Stimulated activated CD4-positive, alpha-beta T cell treated with anti-CD3 and anti-CD28 coated beads, Interleukin-12 subunit alpha, Interleukin-12 subunit beta, amount 100 ng/mL, for 48 hours (primary cell): ENCODE data around the gene RIF1.

Source experiments
- DNase-seq, 3 donors: peaks; one replicate each; pipeline ENCODE4 v3.0.0-alpha.2; 2020; ENCODE audit warnings: low read depth in 2 of 3, low spot score in 1 of 3

The RIF1 gene, protein sequence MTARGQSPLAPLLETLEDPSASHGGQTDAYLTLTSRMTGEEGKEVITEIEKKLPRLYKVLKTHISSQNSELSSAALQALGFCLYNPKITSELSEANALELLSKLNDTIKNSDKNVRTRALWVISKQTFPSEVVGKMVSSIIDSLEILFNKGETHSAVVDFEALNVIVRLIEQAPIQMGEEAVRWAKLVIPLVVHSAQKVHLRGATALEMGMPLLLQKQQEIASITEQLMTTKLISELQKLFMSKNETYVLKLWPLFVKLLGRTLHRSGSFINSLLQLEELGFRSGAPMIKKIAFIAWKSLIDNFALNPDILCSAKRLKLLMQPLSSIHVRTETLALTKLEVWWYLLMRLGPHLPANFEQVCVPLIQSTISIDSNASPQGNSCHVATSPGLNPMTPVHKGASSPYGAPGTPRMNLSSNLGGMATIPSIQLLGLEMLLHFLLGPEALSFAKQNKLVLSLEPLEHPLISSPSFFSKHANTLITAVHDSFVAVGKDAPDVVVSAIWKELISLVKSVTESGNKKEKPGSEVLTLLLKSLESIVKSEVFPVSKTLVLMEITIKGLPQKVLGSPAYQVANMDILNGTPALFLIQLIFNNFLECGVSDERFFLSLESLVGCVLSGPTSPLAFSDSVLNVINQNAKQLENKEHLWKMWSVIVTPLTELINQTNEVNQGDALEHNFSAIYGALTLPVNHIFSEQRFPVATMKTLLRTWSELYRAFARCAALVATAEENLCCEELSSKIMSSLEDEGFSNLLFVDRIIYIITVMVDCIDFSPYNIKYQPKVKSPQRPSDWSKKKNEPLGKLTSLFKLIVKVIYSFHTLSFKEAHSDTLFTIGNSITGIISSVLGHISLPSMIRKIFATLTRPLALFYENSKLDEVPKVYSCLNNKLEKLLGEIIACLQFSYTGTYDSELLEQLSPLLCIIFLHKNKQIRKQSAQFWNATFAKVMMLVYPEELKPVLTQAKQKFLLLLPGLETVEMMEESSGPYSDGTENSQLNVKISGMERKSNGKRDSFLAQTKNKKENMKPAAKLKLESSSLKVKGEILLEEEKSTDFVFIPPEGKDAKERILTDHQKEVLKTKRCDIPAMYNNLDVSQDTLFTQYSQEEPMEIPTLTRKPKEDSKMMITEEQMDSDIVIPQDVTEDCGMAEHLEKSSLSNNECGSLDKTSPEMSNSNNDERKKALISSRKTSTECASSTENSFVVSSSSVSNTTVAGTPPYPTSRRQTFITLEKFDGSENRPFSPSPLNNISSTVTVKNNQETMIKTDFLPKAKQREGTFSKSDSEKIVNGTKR (N-terminal part only)

DNA sequence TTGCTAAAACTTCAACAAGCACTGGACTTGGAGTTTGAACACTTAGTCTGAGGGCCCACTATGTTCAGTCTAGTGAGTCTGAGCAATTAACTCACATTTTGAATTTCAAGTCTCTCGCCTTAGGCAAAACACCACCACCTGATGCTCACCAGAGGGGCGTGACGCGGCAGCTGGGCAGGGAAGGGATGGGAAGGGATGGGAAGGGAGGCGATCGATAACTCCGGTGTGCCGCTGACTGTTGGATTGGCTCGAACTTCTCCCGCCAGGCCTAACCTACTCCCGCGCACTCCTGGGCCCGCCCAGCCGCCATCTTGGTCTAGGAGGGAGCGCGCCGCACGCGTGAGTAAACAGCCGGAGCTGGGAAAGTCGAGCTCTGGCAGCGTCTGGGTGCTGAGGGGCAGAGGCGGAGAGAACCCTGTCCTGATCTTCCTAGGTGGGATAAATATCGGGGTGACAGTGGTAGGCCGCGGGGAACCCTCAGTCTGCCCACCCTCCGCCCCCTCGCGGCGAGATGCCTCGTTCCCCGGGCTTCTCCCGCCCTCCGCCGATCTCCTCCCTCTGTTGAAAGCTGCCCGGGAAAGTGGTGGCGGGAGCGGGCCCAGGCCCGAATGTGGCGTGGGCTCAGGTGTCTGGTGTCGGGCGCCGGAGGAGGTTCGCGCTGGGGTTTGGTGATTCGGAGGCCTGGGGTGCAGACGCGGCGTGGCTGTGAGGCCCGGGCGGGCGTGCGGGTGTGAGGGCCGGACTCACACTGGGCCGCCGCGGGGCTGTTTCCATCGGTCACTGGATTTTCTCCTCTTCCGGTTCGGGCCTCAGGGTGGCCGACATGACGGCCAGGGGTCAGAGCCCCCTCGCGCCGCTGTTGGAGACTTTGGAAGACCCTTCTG, at the start of gene RIF1:
Gene RIF1 (plus strand): TSS at position 302 of the 884 bp plus-strand sequence. CDS start 522 bp downstream, at position 824.
- peak; percentile 71 to 78 (median 73) for DNase-seq

DNA sequence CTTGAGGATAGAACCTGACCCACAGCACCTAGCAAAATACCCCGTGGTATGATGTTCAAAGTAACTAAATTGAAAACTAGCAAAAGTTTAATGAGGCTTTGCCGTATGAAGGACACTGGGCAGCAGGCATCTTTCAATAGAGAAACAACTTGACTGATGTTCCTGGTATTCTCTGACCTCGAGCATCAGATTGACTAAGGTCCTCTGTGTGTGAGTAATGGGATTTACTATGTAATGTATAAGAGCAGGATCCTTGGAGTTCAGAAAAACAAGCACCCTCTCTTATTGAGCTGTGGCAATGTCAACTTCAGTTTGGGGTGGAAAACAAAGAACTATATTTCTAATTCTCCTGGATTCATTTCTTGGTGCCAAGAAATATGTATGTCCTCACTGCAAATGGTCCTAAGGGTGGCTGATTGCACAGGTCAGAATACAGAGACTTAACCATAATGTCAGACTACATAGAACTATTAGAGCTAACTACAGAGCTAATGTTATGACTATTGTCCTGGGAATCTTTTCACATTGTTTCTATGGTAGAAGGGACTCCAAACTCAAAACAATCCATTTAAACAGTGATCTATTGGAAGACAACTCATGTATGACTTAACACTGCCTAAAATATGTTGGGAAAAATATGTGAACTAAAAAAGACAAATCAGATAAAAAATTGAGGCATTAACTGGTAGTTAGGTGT, 47.9 kb upstream of the RIF1 start:
- DNase-seq: no peak

DNA sequence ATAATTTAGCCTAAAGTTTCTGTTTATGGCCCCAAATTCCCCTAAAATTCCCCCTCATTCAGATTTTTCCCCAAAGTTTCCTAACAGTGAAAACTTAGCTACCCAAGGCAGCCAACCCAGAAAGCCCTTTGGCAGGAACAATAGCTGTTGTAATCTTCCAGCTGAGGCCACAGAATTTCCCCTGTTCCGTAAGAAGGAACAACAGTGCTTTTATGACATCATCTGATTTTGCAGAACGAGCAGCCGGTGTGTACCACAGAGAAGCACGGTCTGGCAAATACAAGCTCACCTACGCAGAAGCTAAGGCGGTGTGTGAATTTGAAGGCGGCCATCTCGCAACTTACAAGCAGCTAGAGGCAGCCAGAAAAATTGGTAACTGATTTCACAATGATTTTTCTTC, 46.0 kb upstream of the RIF1 start:
- no peak for DNase-seq

DNA sequence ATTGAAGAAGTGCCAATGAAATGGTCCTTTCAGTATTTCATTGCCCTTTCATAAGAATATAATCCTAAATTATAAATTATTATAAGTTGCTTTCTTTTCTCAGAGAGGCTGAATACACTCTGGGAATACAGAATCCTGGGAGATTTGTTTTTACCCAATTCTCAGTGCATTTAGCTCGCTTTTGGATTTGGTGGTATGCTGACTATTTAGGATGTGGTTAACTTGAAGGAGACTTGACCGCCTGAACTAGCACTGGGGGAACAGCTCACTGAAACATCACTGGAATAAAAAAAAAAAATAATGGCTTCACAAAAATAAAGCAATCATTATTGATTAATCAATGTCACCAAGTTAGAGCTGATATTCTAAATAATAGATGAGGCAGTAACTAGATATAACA, 42.1 kb upstream of the RIF1 start:
- DNase-seq: no peak

DNA sequence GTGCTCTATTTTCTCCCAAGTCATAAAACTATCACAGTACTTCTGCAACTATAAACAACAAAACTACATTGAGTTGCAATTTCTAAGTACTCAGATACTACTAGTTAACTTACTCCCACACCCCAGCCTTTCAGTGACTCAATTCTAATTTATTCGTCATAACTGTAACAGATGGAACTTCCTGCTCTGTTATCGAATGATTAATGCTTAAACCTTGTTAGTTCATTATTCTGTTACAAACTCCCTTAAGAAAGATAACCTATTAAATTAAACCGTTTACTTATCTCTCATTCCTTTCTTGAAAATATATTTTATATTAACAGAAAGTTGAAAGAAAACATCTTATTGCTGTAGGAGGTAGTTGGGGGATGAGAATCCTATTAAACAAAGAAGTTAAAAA, 35.3 kb upstream of the RIF1 start:
- DNase-seq: no peak

DNA sequence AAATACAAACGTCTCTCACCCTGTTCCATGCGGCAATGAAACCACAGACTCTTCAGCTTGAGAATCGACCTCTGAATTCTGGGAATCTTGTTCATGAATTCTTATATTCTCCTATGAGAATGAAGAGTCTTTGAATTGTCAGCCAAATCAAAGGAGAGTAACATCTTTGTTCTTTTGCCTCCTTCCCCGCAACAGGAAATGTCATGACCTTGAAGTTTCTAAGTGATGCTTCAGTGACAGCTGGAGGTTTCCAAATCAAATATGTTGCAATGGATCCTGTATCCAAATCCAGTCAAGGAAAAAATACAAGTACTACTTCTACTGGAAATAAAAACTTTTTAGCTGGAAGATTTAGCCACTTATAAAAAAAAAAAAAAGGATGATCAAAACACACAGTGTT, 30.5 kb upstream of the RIF1 start:
- no peak for DNase-seq

DNA sequence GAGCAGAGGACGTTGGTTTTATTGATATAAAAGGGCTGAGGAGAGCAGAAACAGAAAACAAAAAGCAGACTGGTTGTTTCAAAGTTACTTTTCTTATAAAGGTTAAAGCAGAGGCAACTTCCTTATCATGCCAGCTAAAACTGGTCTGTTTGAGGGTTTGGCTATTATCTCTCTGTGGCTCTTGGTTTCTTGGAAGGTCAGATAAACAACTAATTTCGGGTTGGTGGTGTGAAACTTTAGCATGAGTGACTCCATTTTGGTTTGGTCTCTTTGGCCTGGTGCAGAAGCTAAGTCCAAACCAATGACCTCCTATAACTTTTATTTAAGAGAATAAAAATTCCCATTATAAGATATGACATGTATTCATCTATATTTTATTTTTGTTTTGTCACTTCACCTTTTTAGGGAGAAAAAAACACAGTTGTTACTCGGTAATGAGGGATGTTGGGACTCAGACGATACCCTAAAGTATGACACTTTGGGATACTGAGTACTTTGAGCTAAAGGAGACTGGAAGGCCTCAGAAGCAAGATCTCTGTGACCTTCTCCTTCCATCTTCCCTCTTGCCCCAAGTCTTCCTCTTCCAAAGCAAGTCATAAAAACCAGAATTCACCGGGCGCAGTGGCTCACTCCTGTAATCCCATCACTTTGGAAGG, 29.0 kb upstream of the RIF1 start:
- DNase-seq: no peak

DNA sequence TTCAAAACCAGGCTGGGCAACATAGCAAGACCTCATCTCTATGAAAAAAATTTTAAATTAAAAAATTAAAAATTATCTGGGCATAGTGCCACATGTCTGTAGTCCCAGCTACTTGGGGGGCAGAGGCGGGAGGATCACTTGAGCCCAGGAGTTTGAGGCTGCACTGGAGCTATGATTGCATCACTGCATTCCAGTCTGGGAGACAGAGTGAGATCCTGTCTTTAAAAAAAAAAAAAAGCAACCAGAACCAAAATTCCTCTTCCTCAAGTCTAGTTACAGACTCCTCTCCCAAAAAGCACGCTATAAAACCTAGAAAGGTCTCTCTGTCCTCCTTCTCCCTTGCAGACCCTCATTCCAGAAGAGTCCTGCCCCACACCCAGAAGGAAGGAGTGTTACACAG, 28.4 kb upstream of the RIF1 start:
- no peak for DNase-seq

DNA sequence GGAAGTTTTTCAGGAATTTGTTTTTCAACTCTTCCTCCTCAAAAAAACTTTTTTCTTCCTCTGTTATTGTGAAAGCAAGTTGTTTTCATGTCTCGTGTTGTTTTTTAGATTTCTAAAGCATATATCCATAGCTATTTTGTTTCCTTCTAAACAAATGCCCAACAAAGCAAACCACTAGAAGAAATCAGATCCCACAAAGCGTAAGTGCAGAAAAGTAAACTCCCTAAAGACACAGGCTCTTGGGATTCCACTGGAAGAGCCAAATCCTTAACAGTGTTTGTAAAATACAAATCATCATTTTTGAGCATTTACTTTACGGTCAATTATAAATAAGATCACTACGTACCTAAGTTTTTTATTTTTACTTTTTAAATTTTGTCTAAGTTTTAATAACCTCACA, 21.7 kb upstream of the RIF1 start:
- DNase-seq: no peak

DNA sequence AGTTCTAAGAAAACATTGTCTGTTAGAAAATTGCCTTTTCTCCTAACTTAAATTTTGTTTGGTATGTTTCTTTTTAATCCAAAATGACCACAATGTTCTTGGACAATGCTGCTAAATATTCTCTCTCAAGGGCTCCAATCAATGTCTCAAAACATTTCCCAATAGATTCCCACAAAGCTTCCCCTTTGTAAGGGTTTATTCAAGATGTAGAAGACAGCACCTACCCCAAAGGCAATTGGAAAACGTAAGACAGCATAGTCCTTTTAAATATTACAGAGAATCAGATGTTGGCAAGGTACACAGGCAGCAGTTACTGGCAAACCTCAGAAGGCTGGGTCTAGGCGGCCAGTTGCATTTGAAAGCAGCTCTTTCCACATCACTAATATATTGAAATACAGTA, 18.3 kb upstream of the RIF1 start:
- no peak for DNase-seq

DNA sequence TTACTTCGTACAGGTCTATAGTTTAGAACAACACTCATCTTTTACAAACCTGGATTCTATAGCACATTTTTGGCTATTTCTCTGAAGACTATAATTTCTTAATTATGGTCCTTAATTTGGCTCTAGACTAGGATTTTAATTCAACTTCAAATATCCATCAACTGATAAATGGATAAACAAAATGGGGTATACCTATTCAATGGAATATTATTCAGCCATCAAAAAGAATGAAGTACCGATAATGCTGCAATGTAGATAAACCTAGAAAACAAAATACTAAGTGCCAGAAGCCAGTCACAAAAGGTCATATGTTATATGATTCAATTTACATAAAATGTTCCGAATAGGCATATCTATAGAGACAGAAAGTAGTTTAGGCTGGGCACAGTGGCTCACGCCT, 15.2 kb upstream of the RIF1 start:
- DNase-seq: no peak

DNA sequence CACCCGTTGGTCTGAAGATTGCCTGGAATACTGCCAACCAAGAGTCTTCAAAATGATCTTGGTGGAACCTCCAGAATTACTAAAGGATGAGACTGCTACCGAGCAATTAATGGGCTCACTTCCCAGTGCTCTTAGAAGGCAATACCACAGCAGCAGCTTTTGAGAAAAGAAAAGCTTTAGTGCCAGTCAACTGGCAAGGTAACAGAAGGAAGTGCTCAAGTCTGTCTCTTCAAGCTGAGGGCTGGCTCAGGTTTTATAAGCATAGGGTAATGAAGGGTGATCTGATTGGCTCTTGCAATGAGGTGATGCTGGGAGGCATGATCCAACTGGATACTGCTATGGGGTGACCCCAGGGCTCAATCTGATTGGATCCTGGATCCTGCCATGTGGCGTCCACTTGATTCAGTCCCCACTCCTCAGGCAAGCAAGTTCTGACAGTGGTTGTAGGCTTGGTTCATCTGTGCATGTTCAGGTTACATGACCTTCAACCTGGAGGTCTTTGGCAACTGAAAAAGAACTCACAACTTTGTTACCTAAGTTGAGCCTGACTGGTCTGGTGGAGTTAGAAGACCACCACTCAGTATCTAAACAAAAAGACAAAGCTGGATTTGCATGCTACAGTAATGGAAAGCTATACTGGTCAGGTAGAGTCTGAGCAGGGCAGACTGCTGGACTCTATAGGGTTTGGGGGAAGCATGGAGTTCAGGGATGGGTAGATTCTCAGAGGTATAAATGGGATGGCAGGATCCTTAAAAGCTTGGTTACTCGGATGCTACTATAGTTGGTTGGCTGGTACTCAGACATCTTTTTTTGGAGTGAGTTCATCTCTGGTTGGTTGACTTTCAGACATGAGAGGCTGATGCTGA, 14.0 kb upstream of the RIF1 start:
- DNase-seq: no peak

DNA sequence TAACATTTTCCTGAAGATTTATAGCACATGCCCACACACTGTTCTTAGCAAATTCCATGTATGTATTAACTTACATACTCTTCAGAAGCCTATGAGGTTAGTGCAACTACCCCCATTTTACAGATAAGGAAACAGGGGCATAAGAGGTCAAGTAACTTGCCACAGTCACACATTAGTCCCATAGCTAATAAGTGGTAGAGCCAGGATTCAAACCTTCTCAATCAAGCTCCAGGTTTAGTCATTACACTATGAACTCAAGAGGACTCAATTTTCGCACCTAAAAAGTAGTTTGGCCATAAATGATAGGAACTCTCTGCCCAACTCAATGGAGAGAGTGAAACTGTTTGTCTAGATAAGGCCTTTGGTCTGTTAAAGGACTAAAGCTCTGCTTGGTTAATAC, 9.7 kb upstream of the RIF1 start:
- DNase-seq: no peak

DNA sequence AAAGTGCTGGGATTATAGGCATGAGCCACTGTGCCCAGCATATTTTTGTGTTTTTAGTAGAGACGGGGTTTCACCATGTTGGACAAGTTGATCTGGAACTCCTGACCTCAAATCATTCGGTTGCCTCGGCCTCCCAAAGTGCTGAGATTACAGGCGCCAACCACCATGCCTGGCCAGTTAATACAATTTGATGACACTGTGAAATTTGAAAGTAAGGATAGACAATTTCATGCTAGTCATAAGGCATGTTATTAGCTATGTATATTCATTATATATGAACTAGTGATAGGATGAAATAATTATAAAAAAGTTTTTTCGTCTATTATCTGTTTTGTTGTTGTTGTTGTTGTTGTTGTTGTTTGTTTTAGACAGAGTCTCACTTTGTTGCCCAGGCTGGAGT, 8.6 kb upstream of the RIF1 start:
- DNase-seq: no peak

DNA sequence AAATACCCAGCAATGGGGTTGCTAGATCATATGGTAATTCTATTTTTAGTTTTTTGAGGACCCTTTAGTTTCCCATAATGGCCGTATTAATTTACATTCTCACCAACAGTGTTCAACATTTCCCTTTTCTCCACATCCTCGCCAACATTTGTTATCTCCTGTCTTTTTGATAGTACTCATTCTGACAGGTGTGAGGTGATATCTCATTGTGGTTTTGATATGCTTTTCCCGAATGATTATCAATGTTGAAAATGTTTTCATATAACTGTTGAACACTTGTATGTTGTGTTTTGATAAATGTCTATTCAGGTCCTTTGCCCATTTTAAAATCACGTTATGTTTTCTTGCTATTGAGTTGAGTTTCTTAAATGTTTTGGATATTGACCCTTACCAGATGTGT, 5.8 kb upstream of the RIF1 start:
- DNase-seq: no peak

DNA sequence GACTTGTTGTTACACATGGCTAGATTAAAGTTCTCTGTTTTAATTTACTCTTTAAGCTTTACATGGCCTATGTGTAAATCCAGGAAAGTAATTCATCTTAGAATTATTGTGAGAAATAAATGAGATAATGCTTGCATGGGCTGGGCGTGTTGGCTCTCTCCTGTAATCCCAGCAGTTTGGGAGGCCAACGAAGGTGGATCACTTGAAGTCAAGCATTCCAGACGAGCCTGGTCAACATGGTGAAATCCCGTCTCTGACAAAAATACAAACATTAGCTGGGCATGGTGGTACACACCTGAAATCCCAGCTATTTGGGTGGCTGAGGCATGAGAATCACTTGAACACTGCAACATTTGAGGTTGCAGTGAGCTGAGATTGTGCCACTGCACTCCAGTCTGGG, 4.3 kb upstream of the RIF1 start:
- no peak for DNase-seq

DNA sequence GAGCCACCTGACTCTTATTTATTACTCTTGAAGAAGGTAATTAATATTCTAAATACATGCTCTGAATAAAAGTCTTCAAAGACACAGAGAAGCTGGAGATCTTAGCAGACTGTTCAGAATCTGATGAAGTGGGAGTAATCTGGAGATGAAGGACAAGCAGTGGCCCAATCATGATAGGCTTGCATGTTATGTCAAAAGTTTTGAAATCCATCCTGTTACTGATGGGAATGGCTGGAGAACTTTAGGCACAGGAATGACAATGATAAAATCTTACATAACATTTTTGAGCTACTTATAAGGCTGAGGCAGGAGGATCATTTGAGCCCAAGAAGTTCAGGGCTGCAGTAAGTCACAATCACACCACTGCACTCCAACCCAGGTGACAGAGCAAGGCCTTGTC, 2.4 kb upstream of the RIF1 start:
- DNase-seq: no peak

DNA sequence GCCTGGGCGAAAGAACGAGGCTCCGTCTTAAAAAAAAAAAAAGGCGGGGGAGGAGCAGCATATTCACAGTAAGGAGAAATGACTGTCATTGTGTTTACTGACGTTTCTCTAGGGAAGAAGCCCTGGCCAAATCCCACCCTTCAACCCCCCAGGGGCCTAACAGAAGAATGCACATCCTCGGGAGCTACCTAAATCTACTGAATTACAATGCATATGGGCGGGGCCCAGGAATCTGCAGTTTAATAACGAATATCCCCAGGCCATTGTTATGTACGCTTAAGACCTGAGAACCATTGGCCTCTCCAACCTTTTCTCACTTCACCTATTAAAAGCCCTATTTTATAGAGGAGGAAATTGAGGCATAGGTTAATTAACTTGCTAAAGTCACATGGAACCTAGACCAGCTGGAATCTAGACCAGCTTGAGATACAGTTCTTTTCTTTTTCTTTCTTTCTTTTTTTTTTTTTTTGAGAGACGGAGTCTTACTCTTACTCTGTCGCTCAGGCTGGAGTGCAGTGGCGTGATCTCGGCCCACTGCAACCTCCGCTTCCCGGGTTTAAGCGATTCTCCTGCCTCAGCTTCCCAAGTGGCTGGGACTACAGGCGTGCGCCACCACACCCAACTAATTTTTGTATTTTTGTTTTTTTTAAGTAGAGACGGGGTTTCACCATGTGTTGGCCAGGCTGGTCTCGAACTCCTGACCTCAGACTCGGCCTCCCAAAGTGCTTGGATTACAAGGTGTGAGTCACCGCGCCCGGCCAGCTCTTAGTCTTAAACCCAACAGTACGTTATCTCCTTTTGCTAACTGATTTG, 708 bp upstream of the RIF1 start:
- no peak for DNase-seq
